ENCODE results near the gene MYO1A. TPM values are rescaled to one million over a fixed set of nuclear protein-coding genes. Genes with fewer than 3 reads are reported as not detected.

MYO1A gene
- total RNA-seq: 3.6 TPM
- long read RNA-seq: 0 reads

DNA sequence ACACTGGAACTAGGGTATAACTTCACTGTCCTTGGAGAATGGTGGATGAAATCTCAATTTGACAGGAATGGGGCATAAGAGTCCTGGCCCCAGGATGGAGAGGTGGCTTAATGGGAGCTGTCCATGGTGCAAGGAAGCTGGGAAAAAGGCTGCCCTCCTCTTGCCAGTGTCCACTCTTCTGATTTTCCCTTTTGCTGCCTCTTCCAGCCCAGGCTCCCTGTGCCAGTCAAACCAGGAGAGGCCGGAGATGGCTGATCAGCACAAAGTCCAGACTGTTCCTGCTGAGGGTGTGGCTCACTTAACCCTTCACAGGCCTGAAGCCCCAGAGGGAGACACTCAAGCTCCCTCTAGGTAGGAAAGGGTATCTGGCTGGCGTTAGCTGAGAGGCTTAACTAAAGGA, at the start of gene MYO1A:
Gene MYO1A, minus strand, starts transcription at position 240 of the 400 bp plus-strand sequence. CDS start 1,806 bp downstream, outside the sequence.
- DNase-seq (ENCODE audit: low spot score): no peak

GRCh38 chr12:57099047-57099714, 49.3 kb upstream of the MYO1A start:
- DNase-seq (ENCODE audit: low spot score): no peak

DNA sequence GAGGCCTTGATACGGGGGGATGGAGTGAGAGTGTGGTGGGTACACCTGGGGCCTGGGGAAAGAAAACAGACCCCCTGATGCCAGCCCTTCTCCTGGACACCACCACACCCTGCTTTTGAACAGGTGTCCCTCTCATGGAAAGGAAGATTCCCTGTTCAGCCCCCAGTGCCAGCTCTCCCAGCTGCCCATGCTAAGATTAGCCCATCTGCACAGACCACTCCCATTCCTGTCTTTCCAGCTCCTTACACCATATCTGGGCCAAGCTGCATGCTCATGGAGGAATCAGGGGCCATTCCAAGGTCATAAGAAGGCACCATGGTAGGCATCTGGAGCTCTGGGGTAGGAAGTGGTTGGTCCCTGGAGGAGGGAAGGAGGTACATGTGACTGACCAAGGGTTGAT, 48.6 kb upstream of the MYO1A start:
- no peak for DNase-seq (ENCODE audit: low spot score)

GRCh38 chr12:57097554-57097835, 47.6 kb upstream of the MYO1A start:
- DNase-seq (ENCODE audit: low spot score): no peak

DNA sequence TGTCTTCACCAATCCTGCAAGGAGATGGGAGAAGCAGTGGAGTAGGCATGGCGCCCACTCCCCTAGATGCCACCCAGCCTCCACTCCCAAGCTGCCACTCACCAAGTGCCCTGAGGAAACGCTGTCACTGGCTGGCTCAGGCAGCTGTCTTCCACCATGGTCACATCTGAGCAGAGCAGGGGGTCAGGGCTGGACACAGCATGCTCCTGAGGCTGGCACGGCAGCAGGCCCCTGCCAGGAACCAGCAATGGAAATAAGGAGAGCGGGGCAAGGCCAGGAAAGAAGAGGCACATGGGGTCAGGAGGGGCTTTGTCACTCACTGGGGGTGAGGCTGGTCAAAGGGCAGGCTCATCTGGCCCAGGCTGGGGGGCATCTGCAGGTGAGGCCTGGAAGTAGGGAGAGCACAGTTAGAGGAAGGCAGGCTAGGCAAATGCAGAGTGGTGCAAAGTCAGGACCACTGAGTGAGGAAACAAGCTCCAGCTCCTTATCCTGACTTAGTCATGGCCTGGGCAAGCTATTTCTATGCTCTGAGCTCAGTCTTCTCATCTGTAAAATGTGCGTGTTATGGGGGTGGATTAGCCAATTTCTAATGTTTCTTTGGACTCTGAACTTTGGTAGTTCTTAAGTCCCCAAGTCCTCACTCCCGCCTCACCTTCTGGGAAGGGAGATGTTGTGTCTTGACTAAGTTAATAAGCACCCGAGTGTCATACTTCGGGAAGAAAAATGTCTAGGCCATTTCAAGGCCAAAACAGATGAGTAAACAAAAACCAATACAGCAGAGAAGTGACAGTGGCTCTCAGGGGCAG, 47.0 kb upstream of the MYO1A start:
- no peak for DNase-seq (ENCODE audit: low spot score)

- no peak for DNase-seq (ENCODE audit: low spot score)
Measured at GRCh38 chr12:57096099-57096572, 46.2 kb upstream of the MYO1A start.

- no peak for DNase-seq (ENCODE audit: low spot score)
Measured at GRCh38 chr12:57095440-57095839, 45.5 kb upstream of the MYO1A start.

GRCh38 chr12:57094208-57095160, 44.6 kb upstream of the MYO1A start:
- no peak for DNase-seq (ENCODE audit: low spot score)

- DNase-seq (ENCODE audit: low spot score): no peak
Measured at GRCh38 chr12:57093415-57094207, 43.7 kb upstream of the MYO1A start.

- no peak for DNase-seq (ENCODE audit: low spot score)
Measured at GRCh38 chr12:57092876-57093414, 43.0 kb upstream of the MYO1A start.

GRCh38 chr12:57092529-57092862, 42.6 kb upstream of the MYO1A start:
- DNase-seq (ENCODE audit: low spot score): no peak

- DNase-seq (ENCODE audit: low spot score): no peak
Measured at GRCh38 chr12:57091638-57092528, 42.0 kb upstream of the MYO1A start.

GRCh38 chr12:57090924-57091637, 41.2 kb upstream of the MYO1A start:
- DNase-seq (ENCODE audit: low spot score): no peak

DNA sequence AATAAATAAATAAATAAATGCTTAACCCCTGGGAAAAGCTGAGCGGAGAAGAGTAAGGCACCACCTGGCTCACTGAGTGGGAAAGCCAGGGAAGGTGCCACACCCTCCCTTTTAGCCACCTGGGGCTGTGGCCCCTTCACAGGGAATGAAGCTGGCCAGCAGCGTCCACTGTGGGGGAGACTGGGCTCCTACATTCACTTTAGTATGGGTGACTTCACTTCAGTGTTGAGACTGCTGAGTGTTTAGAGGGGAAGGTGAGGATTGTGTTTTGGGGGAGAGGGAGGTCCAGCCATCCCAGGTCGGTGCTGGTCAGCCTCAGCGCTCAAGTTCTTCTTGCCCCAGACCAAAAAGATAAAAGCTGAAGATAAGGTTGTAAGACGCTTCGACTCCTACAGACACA, 40.6 kb upstream of the MYO1A start:
- no peak for DNase-seq (ENCODE audit: low spot score)

GRCh38 chr12:57089271-57090245, 39.6 kb upstream of the MYO1A start:
- no peak for DNase-seq (ENCODE audit: low spot score)

DNA sequence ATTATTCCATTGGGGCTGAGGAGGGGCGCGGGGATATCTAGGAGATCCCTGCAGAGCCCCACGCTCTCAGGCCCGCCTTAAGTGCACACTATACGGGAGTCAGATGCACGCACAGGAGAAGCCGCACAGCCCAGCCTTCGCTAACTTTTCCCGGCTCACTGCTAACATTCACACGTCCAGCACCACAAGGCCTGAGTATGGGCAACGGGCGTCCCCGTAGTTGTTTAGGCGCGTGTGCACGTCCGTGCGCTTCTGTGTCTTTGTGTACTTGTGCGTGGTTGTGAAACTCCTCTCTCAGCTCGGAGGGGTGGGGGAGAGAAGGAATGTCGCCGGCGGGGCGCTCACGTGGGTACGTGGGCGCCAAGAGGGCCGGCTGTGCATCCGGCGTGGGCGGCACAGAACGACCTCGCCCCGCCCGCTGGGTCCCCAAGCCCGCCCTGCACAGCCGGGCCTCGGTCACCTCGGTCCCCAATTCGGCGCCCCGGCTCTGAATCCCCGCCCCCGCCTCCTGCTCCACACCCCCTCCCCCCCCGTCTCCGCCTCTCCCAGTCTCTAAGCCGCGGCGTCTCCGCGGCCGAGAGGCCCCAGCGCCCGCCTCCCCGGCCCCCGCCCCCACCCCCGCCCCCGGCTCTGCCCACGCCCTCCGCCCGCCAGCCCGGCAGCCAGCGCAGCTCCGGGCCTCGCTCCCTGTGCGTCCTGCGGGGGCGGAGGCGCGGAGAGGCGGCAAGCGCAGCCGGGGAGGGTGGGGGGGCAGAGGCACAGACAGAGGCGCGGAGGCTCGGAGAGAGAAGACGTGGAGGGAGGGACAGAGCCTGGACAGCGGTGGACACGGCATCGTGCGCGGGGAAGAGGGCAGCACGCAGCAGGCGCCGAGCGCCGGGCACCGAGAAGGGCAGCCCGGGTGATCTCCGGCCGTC, 38.7 kb upstream of the MYO1A start, which contains the start of gene NAB2:
Gene NAB2, plus strand, starts transcription at position 761 of the 917 bp plus-strand sequence. CDS start 158 bp downstream, outside the sequence.
- peak; percentile 99 for DNase-seq (ENCODE audit: low spot score)
